ENCODE measurements around the gene SMIM28.

SMIM28 gene

GRCh38 chr6:138430361-138431145 lies 52.8 kb downstream of the SMIM28 start:
- DNase-seq (ENCODE audit: low read depth): no peak

GRCh38 chr6:138431256-138432062 lies 53.8 kb downstream of the SMIM28 start:
- no peak for DNase-seq (ENCODE audit: low read depth)

- no peak for DNase-seq (ENCODE audit: low read depth)
Measured at GRCh38 chr6:138432063-138432356, 54.3 kb downstream of the SMIM28 start.
